Subcutaneous preadipocyte (primary cell): ENCODE results near the gene RAB5IF. TPM values are rescaled to one million over a fixed set of nuclear protein-coding genes. Genes with fewer than 3 reads are reported as not detected.

Experiments used
- small RNA-seq: library from RNA; depleted of rRNA; stranded (forward); fragments of <200 nt; gene quantifications from one replicate; pipeline ENCODE3, GENCODE V24; 2012
- total RNA-seq: library from RNA; depleted of rRNA; stranded (reverse); fragments of >200 nt; gene quantifications from 2 replicates; pipeline ENCODE4 v1.2.3, GENCODE V29; 2012

Gene RAB5IF
- 53.6 and 61.8 TPM in 2 replicates for total RNA-seq

DNA sequence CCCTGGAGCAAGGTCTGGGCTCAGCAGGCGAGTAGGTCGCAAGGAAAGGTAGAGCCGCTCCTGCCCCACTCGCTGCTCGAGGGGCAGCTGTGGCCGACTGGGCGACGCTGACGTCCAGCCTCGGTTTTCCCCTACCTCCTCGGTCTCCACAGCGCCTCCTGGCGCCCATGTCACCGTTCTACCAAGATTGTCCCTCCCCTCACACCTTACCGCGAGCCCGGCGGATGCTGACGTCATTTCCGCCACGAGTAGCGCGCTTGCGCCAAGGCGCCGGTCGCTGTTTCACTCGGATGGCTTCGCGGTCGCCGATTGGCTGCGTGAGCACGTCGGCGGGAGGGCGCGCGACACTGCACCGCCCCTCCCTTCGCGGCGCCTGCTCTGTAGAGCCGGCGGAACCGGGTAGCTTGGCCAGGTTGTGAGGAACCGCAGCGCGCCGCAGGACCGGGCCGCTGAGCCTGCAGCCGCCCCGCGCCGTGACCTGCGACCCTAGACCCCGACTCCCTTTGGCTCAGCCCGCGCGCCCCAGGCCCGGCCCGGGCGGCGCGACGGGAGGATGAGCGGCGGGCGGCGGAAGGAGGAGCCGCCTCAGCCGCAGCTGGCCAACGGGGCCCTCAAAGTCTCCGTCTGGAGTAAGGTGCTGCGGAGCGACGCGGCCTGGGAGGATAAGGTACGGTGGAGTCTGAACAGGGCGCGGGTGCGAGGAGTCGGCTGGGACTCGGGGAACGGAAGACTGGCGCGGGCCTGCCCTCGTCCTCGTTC is at the start of gene RAB5IF:
RAB5IF (plus strand) TSS at position 381 of the 759 bp plus-strand sequence; CDS start at position 554, 173 bp downstream.

DNA sequence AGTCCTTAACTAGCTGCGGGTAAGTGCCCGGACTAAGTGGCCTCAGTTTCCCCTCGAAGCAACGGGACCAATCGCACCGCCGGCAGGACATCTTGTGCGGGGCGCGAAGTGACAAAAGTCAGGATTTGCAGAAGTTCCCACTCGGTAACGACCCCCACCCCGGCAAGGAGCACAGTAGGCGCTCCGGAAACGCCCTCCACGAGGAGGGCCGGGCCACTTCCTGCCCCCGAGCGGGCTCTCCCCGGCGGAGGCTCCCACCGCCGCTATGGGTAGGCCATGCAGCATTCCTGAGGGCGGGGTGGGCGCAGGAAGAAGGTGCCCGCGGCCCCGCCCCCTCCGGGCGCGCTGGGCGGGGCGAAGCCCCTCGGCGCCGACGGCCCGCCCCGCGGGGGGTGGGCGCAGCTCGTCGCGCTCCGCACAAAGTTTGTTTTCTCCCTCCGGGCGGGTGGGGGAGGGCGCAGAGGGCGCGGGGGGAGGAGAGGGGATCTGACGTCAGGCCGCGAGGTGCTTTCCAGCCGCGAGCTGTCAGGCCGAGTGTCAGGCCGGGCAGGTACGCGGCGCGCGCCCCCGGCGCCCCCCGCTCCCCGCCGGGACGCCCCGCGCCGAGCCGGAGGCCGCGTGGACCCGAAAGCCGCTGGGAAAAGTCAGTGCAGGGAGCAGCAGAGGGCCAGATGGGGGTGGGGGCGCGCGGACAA is 32.3 kb upstream of the RAB5IF start, which contains the start of gene TGIF2:
TGIF2 (plus strand) TSS at position 495 of the 695 bp plus-strand sequence. CDS start 5,178 bp downstream, outside the sequence.

DNA sequence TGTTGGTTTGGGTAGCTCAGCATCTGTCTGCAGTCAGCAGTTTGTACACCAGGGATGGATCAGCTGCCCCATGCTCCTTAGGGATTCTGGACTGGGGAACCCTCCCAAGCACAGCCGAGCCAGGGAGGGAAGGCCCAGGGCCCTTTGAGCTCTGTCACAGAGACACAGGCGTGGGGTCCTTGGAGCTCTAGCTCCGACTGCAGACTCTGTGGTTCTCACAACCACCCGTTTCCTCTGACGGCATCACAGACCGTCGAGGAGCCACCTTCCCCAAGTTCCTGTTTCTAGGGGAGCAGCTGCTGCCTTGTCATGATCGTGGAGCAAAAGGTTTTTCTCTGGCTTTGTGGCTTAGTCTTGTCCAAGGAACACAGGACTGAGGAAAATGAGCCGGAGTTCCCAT is 40.4 kb downstream of the RAB5IF start, which contains the start of gene SLA2:
SLA2 (minus strand) TSS at position 199 of the 400 bp plus-strand sequence. CDS start 4,861 bp downstream, outside the sequence.

Small RNA genes within 50 kb of the gene (small RNA-seq; reads per million reads assigned to genes)
- gene RF00017, result not detected

Other genes starting within 250 kb of the RAB5IF start
- gene MYL9, start 64.3 kb upstream of the RAB5IF start, total RNA-seq, result 11.3 and 23.1 TPM in 2 replicates
- 4.4 and 5.5 TPM in 2 replicates for gene TGIF2, start 32.2 kb upstream of the RAB5IF start, total RNA-seq
- not detected in 2 replicates for gene SLA2, start 40.4 kb downstream of the RAB5IF start, total RNA-seq
- 15.1 and 19.7 TPM in 2 replicates for gene NDRG3, start 140.3 kb downstream of the RAB5IF start, total RNA-seq
- 12.5 and 22.5 TPM in 2 replicates for gene DSN1, start 168.0 kb downstream of the RAB5IF start, total RNA-seq